GM12878 (cell line): Measurements from ENCODE around the gene CD164. TPM values are rescaled to one million over a fixed set of nuclear protein-coding genes. Genes with fewer than 3 reads are reported as not detected.

Experiments used
- ATAC-seq: fragments of 200-7000 bp; cut with Tn5 transposase; 3 replicates; pipeline ENCODE4 v1.9.1; 2020; ENCODE audit warnings: mild to moderate bottlenecking, moderate library complexity
- BruUV-seq: library from RNA; stranded (reverse); fragments of 400-500 nt; replicated peaks from 2 replicates; lab custom pipeline; 2021; lab: Mats Ljungman, UMichigan
- CTCF ChIA-PET: fragments of 300-600 bp; sonication (Branson Sonifier 250); formaldehyde crosslinking; extraction: SDS; loops from one replicate; lab custom pipeline; 2021; ENCODE audit warnings: inconsistent platforms; lab: Yijun Ruan, JAX
- POLR2A ChIA-PET: fragments of 350-600 bp; formaldehyde crosslinking; extraction: SDS; loops from one replicate; lab custom pipeline; 2021; ENCODE audit warnings: inconsistent platforms; lab: Charles Lee
- RAD21 ChIA-PET: fragments of 300-600 bp; sonication (Branson Sonifier 250); formaldehyde crosslinking; loops from one replicate; lab custom pipeline; 2023; ENCODE audit warnings: antibody characterized with exemption; ENCODE audit not compliant: unreplicated experiment; lab: Charles Lee
- SMC1A ChIA-PET: fragments of 300-600 bp; sonication (Branson Sonifier 250); formaldehyde crosslinking; loops from one replicate; lab custom pipeline; 2023; ENCODE audit not compliant: unreplicated experiment, uncharacterized antibody; lab: Charles Lee
- DNase-seq: peaks from one replicate; pipeline ENCODE4 v3.0.0-alpha.2; 2011; ENCODE audit warnings: low read depth, low spot score
- FAIRE-seq: peaks from 3 replicates; lab custom pipeline; 2011; peaks lifted over from hg19 to GRCh38; lab: Jason Lieb, UNC
- H2AFZ ChIP-seq: 2 replicates; pipeline ENCODE4 v1.6.0; 2011; ENCODE audit warnings: low read depth, low read length, control low read depth; ENCODE audit not compliant: control insufficient read depth
- H3K27ac ChIP-seq: 2 replicates; pipeline ENCODE4 v1.5.1; 2011; ENCODE audit warnings: control low read depth; ENCODE audit not compliant: control insufficient read depth, insufficient read depth
- H3K27me3 ChIP-seq, 2 experiments: replicated peaks in 1 of 2; 2 replicates each; pipeline versions ENCODE4 v1.6.0 to v1.6.1; 2011; ENCODE audit warnings: low read length in 1 of 2; ENCODE audit not compliant: control insufficient read depth in 2 of 2, insufficient read depth in 2 of 2
- H3K36me3 ChIP-seq, 2 experiments: 2 replicates each; pipeline ENCODE4 v1.5.1; 2011; ENCODE audit warnings: low read length in 1 of 2; ENCODE audit not compliant: control insufficient read depth in 2 of 2, insufficient read depth in 2 of 2
- H3K4me1 ChIP-seq: 2 replicates; pipeline ENCODE4 v1.6.1; 2011; ENCODE audit warnings: mild to moderate bottlenecking, low read length, moderate library complexity, mixed read lengths; ENCODE audit not compliant: control insufficient read depth, insufficient read depth
- H3K4me2 ChIP-seq: 2 replicates; pipeline ENCODE4 v1.6.0; 2011; ENCODE audit warnings: control low read depth; ENCODE audit not compliant: control insufficient read depth, insufficient read depth
- H3K4me3 ChIP-seq: fragments of 200-600 bp; sonication (generic); 2 replicates; pipeline ENCODE4 v1.5.1; 2016
- H3K79me2 ChIP-seq: 2 replicates; pipeline ENCODE4 v1.6.0; 2011; ENCODE audit warnings: low read length; ENCODE audit not compliant: control insufficient read depth, insufficient read depth
- H3K9ac ChIP-seq: 2 replicates; pipeline ENCODE4 v1.8.0; 2011; ENCODE audit warnings: low read length, control low read depth, mixed read lengths; ENCODE audit not compliant: control insufficient read depth, insufficient read depth
- H3K9me3 ChIP-seq: replicated peaks from 3 replicates; pipeline ENCODE4 v1.5.1; 2011; ENCODE audit warnings: mild to moderate bottlenecking, low read length; ENCODE audit not compliant: control insufficient read depth, insufficient read depth
- H4K20me1 ChIP-seq: 2 replicates; pipeline ENCODE4 v1.6.0; 2011; ENCODE audit not compliant: control insufficient read depth, insufficient read depth
- BACH1 ChIP-seq: fragments of 450-650 bp; IDR thresholded peaks from 2 replicates; pipeline ENCODE4 v1.6.1; 2017; ENCODE audit warnings: mild to moderate bottlenecking, borderline replicate concordance
- HDAC6 ChIP-seq: fragments of 200-600 bp; sonication (generic); IDR thresholded peaks from one replicate; pipeline ENCODE4 v1.8.0; 2017; ENCODE audit warnings: antibody characterized with exemption; ENCODE audit not compliant: unreplicated experiment
- IRF5 ChIP-seq: fragments of 450-650 bp; IDR thresholded peaks from 2 replicates; pipeline ENCODE4 v1.6.1; 2017; ENCODE audit warnings: borderline replicate concordance
- MYC ChIP-seq: IDR thresholded peaks from 2 replicates; pipeline ENCODE4 v1.6.1; 2011; ENCODE audit warnings: mild to moderate bottlenecking, low read length, moderate library complexity, inconsistent platforms; ENCODE audit not compliant: insufficient read depth, insufficient replicate concordance, insufficient read length, severe bottlenecking
- NR2C2 ChIP-seq: IDR thresholded peaks from 2 replicates; pipeline ENCODE4 v1.6.1; 2011; ENCODE audit warnings: borderline replicate concordance, low read depth; ENCODE audit not compliant: control insufficient read depth, insufficient read length
- POLR2AphosphoS5 ChIP-seq: IDR thresholded peaks from 2 replicates; pipeline ENCODE4 v1.6.1; 2011; ENCODE audit warnings: mild to moderate bottlenecking, low read length, inconsistent platforms
- RFX5 ChIP-seq: IDR thresholded peaks from 2 replicates; pipeline ENCODE4 v1.6.1; 2011; ENCODE audit warnings: low read depth, low read length, improper control_type of control experiment
- SMC3 ChIP-seq: IDR thresholded peaks from 2 replicates; pipeline ENCODE4 v1.6.1; 2011; ENCODE audit warnings: low read length, improper control_type of control experiment, borderline replicate concordance
- ZSCAN29 ChIP-seq: fragments of 450-650 bp; IDR thresholded peaks from 2 replicates; pipeline ENCODE4 v1.6.1; 2017; ENCODE audit warnings: mild to moderate bottlenecking, moderate library complexity
- ZZZ3 ChIP-seq: IDR thresholded peaks from 2 replicates; pipeline ENCODE4 v1.6.1; 2011; ENCODE audit warnings: low read depth; ENCODE audit not compliant: control insufficient read depth, insufficient read length
- WGBS: methylation state at CpG from one replicate; pipeline ENCODE4 v1.1.6; 2016; ENCODE audit warnings: low lambda C conversion rate; ENCODE audit not compliant: insufficient replicate concordance, insufficient coverage; ENCODE audit errors: missing lambda C conversion rate; 5-methylcytosine and 5-hydroxymethylcytosine counted together
- in situ Hi-C: fragments of 300-500 bp; cut with MboI; formaldehyde crosslinking; loops from 9 replicates; pipeline ENCODE4 v1.14.3; 2018; ENCODE audit warnings: mixed read lengths
- intact Hi-C: fragments of 100-400 bp; cut with micrococcal nuclease; formaldehyde crosslinking; loops from one replicate; pipeline ENCODE4 v1.14.2; 2022; ENCODE audit not compliant: unreplicated experiment
- polyA plus RNA-seq, 11 experiments: library from polyadenylated mRNA; depleted of rRNA in 4 of 11; unstranded in 6 of 11; stranded (reverse) in 5 of 11; fragments of >200 nt; fragmentation: Nextera tagmentation in 4 of 11; fragmentation: Illumina TruSeq in 1 of 11; extraction: Ambion mirVana in 4 of 11; extraction: Trizol in 1 of 11; gene quantifications; 1 replicate in 1 of 11; 2 replicates in 10 of 11; pipeline versions ENCODE4 v1.2.1 to v1.2.3, GENCODE V29; 2011 to 2016; ENCODE audit warnings: inconsistent platforms in 2 of 11, missing spikeins in 2 of 11, low read depth in 1 of 11
- total RNA-seq, 4 experiments: library from RNA; depleted of rRNA in 3 of 4; stranded (reverse); fragments of >200 nt in 3 of 4; fragmentation: Illumina TruSeq in 1 of 4; extraction: Trizol in 1 of 4; gene quantifications; 2 replicates each; pipeline versions ENCODE4 v1.2.1 to v1.2.3, GENCODE V29; 2013 to 2021
- TF ChIP-seq, protein P1 (sequence below): IDR thresholded peaks from 2 replicates; pipeline ENCODE4 v1.6.1; 2012; ENCODE audit warnings: low read depth, low read length, improper control_type of control experiment
- TF ChIP-seq, protein P2 (sequence below): fragments of 450-650 bp; conservative IDR thresholded peaks from 2 replicates; pipeline ENCODE4 v1.6.1; 2017; ENCODE audit warnings: mild to moderate bottlenecking, moderate library complexity

Gene CD164
- total and polyA plus RNA-seq, 10 of the 15 experiments (the other 5 are each of a cell fraction or from before 2014, with no cell fraction given) = 145 to 447 (median 211) TPM

DNA sequence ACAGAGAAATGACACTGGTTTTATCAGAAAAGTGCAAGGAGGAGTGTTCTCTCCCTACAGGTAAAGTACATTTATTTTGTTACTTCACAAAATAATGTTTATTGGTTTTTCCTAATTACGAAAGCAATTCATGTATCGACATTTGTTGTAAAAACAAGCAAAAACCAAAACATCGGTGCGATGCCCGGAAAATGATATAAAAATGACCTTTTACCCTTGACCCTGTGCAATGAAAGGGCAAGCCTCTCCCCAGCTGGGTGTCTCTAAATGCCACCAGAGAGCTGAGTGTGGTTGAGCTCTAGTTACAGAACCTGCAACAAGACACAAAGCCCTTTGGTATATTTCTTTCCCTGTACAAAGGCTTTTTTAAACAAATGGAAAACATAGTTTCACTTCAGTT, 65.4 kb downstream of the CD164 start:
- WGBS = 94% methylated on average over 5 of the region's 5 CpGs
- no peaks in the 10 kb centered on the region for H3K79me2 ChIP-seq
- H3K4me2 ChIP-seq = no peak overlapping the region
- H3K27me3 ChIP-seq = 0 out of 4 replicates have a peak, but pooled peaks cover 0 to 5% of the 10 kb centered on the region in 2 experiments
- no peaks in the 10 kb centered on the region for H3K36me3 ChIP-seq
- no peak for DNase-seq
- intact Hi-C loops (no loop called here), in situ Hi-C loops (no loop called here)
- ChIA-PET SMC1A (no interaction called here), POLR2A (no interaction called here), CTCF (no interaction called here), RAD21 (no interaction called here)
- H3K4me1 ChIP-seq = no peaks in the 10 kb centered on the region
- no peak overlapping the region for H3K27ac ChIP-seq
- no peaks in the 10 kb centered on the region for H4K20me1 ChIP-seq
- no peak overlapping the region for H3K9ac ChIP-seq
- TF ChIP-seq, protein P1, sequence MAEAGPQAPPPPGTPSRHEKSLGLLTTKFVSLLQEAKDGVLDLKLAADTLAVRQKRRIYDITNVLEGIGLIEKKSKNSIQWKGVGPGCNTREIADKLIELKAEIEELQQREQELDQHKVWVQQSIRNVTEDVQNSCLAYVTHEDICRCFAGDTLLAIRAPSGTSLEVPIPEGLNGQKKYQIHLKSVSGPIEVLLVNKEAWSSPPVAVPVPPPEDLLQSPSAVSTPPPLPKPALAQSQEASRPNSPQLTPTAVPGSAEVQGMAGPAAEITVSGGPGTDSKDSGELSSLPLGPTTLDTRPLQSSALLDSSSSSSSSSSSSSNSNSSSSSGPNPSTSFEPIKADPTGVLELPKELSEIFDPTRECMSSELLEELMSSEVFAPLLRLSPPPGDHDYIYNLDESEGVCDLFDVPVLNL = no peak
- TF ChIP-seq ZSCAN29 (no peak), BACH1 (no peak), IRF5 (no peak), MYC (no peak), ZZZ3 (no peak), HDAC6 (no peak), NR2C2 (no peak), SMC3 (no peak), RFX5 (no peak), POLR2AphosphoS5 (no peak)
- TF ChIP-seq, protein P2, sequence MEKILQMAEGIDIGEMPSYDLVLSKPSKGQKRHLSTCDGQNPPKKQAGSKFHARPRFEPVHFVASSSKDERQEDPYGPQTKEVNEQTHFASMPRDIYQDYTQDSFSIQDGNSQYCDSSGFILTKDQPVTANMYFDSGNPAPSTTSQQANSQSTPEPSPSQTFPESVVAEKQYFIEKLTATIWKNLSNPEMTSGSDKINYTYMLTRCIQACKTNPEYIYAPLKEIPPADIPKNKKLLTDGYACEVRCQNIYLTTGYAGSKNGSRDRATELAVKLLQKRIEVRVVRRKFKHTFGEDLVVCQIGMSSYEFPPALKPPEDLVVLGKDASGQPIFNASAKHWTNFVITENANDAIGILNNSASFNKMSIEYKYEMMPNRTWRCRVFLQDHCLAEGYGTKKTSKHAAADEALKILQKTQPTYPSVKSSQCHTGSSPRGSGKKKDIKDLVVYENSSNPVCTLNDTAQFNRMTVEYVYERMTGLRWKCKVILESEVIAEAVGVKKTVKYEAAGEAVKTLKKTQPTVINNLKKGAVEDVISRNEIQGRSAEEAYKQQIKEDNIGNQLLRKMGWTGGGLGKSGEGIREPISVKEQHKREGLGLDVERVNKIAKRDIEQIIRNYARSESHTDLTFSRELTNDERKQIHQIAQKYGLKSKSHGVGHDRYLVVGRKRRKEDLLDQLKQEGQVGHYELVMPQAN = no peak
- ATAC-seq = no peak
- H2AFZ ChIP-seq = no peak overlapping the region
- no peaks in the 10 kb centered on the region for H3K9me3 ChIP-seq
- BruUV-seq = no TSS peak
- H3K4me3 ChIP-seq = no peak overlapping the region
- no peak for FAIRE-seq

Other genes starting within 250 kb of the CD164 start
- gene PPIL6, start 58.2 kb upstream of the CD164 start, total RNA-seq (2014; rRNA removed) = 0.11 TPM in 1 of 2 replicates, not detected in the other
- gene PPIL6, start 58.2 kb upstream of the CD164 start, total RNA-seq (2014; rRNA removed; fragmentation: Illumina TruSeq; extraction: Trizol) = not detected in 2 replicates
- gene PPIL6, start 58.2 kb upstream of the CD164 start, total RNA-seq (2021) = 0.37 TPM in 1 of 2 replicates, not detected in the other
- gene PPIL6, start 58.2 kb upstream of the CD164 start, polyA plus RNA-seq (2011; rRNA removed) = not detected in 2 replicates
- 0.01 TPM in 1 of 2 replicates, not detected in the other for gene PPIL6, start 58.2 kb upstream of the CD164 start, polyA plus RNA-seq (2014; fragmentation: Illumina TruSeq; extraction: Trizol)
- not detected for gene PPIL6, start 58.2 kb upstream of the CD164 start, polyA plus RNA-seq (2014; fragmentation: Nextera tagmentation; extraction: Ambion mirVana)
- 0.12 TPM in 1 of 2 replicates, not detected in the other for gene PPIL6, start 58.2 kb upstream of the CD164 start, polyA plus RNA-seq (2014; rRNA removed)
- under 1 TPM; 0.17 to 0.26 TPM for gene PPIL6, start 58.2 kb upstream of the CD164 start, polyA plus RNA-seq (2016; fragmentation: Nextera tagmentation; extraction: Ambion mirVana)
- 13.8 and 15.4 TPM in 2 replicates for gene SMPD2, start 58.3 kb upstream of the CD164 start, total RNA-seq (2014; rRNA removed)
- gene SMPD2, start 58.3 kb upstream of the CD164 start, total RNA-seq (2014; rRNA removed; fragmentation: Illumina TruSeq; extraction: Trizol) = 8.1 and 9.7 TPM in 2 replicates
- gene SMPD2, start 58.3 kb upstream of the CD164 start, total RNA-seq (2021) = 12.3 and 13.0 TPM in 2 replicates
- gene SMPD2, start 58.3 kb upstream of the CD164 start, polyA plus RNA-seq (2011; rRNA removed) = 6.4 and 9.0 TPM in 2 replicates
- gene SMPD2, start 58.3 kb upstream of the CD164 start, polyA plus RNA-seq (2014; fragmentation: Illumina TruSeq; extraction: Trizol) = 10.4 and 13.4 TPM in 2 replicates
- gene SMPD2, start 58.3 kb upstream of the CD164 start, polyA plus RNA-seq (2014; fragmentation: Nextera tagmentation; extraction: Ambion mirVana) = under 1 TPM; 0.06 to 0.73 TPM
- 13.2 and 15.3 TPM in 2 replicates for gene SMPD2, start 58.3 kb upstream of the CD164 start, polyA plus RNA-seq (2014; rRNA removed)
- gene SMPD2, start 58.3 kb upstream of the CD164 start, polyA plus RNA-seq (2016; fragmentation: Nextera tagmentation; extraction: Ambion mirVana) = 1 to 10 TPM; 9.6 to 9.8 TPM
- 46.9 and 48.6 TPM in 2 replicates for gene MICAL1, start 73.3 kb upstream of the CD164 start, total RNA-seq (2014; rRNA removed)
- gene MICAL1, start 73.3 kb upstream of the CD164 start, total RNA-seq (2014; rRNA removed; fragmentation: Illumina TruSeq; extraction: Trizol) = 25.6 and 27.0 TPM in 2 replicates
- gene MICAL1, start 73.3 kb upstream of the CD164 start, total RNA-seq (2021) = 59.8 and 62.8 TPM in 2 replicates
- 42.3 and 61.9 TPM in 2 replicates for gene MICAL1, start 73.3 kb upstream of the CD164 start, polyA plus RNA-seq (2011; rRNA removed)
- gene MICAL1, start 73.3 kb upstream of the CD164 start, polyA plus RNA-seq (2014; fragmentation: Illumina TruSeq; extraction: Trizol) = 27.6 and 38.0 TPM in 2 replicates
- gene MICAL1, start 73.3 kb upstream of the CD164 start, polyA plus RNA-seq (2014; fragmentation: Nextera tagmentation; extraction: Ambion mirVana) = 1 to 10 TPM in 1 of 2 experiments, under 1 TPM in 1; 0.32 to 1.3 TPM
- 71.6 and 75.5 TPM in 2 replicates for gene MICAL1, start 73.3 kb upstream of the CD164 start, polyA plus RNA-seq (2014; rRNA removed)
- gene MICAL1, start 73.3 kb upstream of the CD164 start, polyA plus RNA-seq (2016; fragmentation: Nextera tagmentation; extraction: Ambion mirVana) = 10 to 100 TPM; 44.2 to 46.4 TPM
- gene ZBTB24, start 100.8 kb upstream of the CD164 start, total RNA-seq (2014; rRNA removed) = 14.7 and 17.9 TPM in 2 replicates
- gene ZBTB24, start 100.8 kb upstream of the CD164 start, total RNA-seq (2014; rRNA removed; fragmentation: Illumina TruSeq; extraction: Trizol) = 17.7 and 17.8 TPM in 2 replicates
- gene ZBTB24, start 100.8 kb upstream of the CD164 start, total RNA-seq (2021) = 11.9 and 12.4 TPM in 2 replicates
- gene ZBTB24, start 100.8 kb upstream of the CD164 start, polyA plus RNA-seq (2011; rRNA removed) = 7.3 and 7.8 TPM in 2 replicates
- 12.1 and 13.3 TPM in 2 replicates for gene ZBTB24, start 100.8 kb upstream of the CD164 start, polyA plus RNA-seq (2014; fragmentation: Illumina TruSeq; extraction: Trizol)
- gene ZBTB24, start 100.8 kb upstream of the CD164 start, polyA plus RNA-seq (2014; fragmentation: Nextera tagmentation; extraction: Ambion mirVana) = 1 to 10 TPM; 2.9 to 3.0 TPM
- 7.4 and 7.6 TPM in 2 replicates for gene ZBTB24, start 100.8 kb upstream of the CD164 start, polyA plus RNA-seq (2014; rRNA removed)
- gene ZBTB24, start 100.8 kb upstream of the CD164 start, polyA plus RNA-seq (2016; fragmentation: Nextera tagmentation; extraction: Ambion mirVana) = 1 to 10 TPM; 8.1 to 9.0 TPM